Effector CD4-positive, alpha-beta T cell (primary cell): Measurements from ENCODE around the gene SYCP2L.
"Not testable (repeated sequence)": the region's sequence is repeated elsewhere in the genome, so short reads cannot be mapped to it uniquely, and the experiment has no call there.

Experiments used
- DNase-seq: peaks from one replicate; pipeline ENCODE4 v3.0.0-alpha.2; 2020

SYCP2L gene

GRCh38 chr6:10880366-10880765 lies 6.5 kb upstream of the SYCP2L start:
- DNase-seq: no peak

- not testable (repeated sequence) for DNase-seq
These were observed 4.6 kb upstream of the SYCP2L start for GRCh38 chr6:10882253-10882630.

- no peak for DNase-seq
These were observed 4.1 kb upstream of the SYCP2L start for GRCh38 chr6:10882657-10883171.

- DNase-seq: no peak
These were observed 3.3 kb upstream of the SYCP2L start for GRCh38 chr6:10883312-10884244.

GRCh38 chr6:10884245-10884972 lies 2.4 kb upstream of the SYCP2L start:
- no peak for DNase-seq

GRCh38 chr6:10886365-10886690 lies 524 bp upstream of the SYCP2L start:
- DNase-seq: not testable (repeated sequence)

GRCh38 chr6:10890151-10890550 lies 3.3 kb downstream of the SYCP2L start:
- no peak for DNase-seq

GRCh38 chr6:10891960-10892359 lies 5.1 kb downstream of the SYCP2L start:
- DNase-seq: no peak

GRCh38 chr6:10894958-10895357 lies 8.1 kb downstream of the SYCP2L start:
- no peak for DNase-seq

- no peak for DNase-seq
These were observed 9.8 kb downstream of the SYCP2L start for GRCh38 chr6:10896691-10897090.

GRCh38 chr6:10901770-10902169 lies 14.9 kb downstream of the SYCP2L start:
- DNase-seq: no peak

GRCh38 chr6:10904015-10904414 lies 17.2 kb downstream of the SYCP2L start:
- no peak for DNase-seq

GRCh38 chr6:10908228-10908627 lies 21.4 kb downstream of the SYCP2L start:
- no peak for DNase-seq

- DNase-seq: not testable (repeated sequence)
These were observed 32.7 kb downstream of the SYCP2L start for GRCh38 chr6:10919520-10919919.

GRCh38 chr6:10933126-10933525 lies 46.3 kb downstream of the SYCP2L start:
- no peak for DNase-seq

GRCh38 chr6:10939840-10940239 lies 53.0 kb downstream of the SYCP2L start:
- DNase-seq: no peak

- DNase-seq: no peak
These were observed 59.0 kb downstream of the SYCP2L start for GRCh38 chr6:10945845-10946244.

- no peak for DNase-seq
These were observed 61.1 kb downstream of the SYCP2L start for GRCh38 chr6:10947966-10948365.

- DNase-seq: no peak
These were observed 63.0 kb downstream of the SYCP2L start for GRCh38 chr6:10949579-10950490.

- DNase-seq: no peak
These were observed 64.9 kb downstream of the SYCP2L start for GRCh38 chr6:10951675-10952282.

- peak; percentile 33 for DNase-seq
These were observed 67.7 kb downstream of the SYCP2L start for GRCh38 chr6:10954590-10955010.

- no peak for DNase-seq
These were observed 69.9 kb downstream of the SYCP2L start for GRCh38 chr6:10956776-10957175.
